K562 (cell line): ENCODE results near the gene KCNJ5. TPM values are rescaled to one million over a fixed set of nuclear protein-coding genes. Genes with fewer than 3 reads are reported as not detected.

Experiments used
- ATAC-seq: fragments of 200-7000 bp; cut with Tn5 transposase; 3 replicates; pipeline ENCODE4 v1.9.1; 2020; ENCODE audit warnings: moderate library complexity
- BruUV-seq: library from RNA; stranded (reverse); fragments of 400-500 nt; replicated peaks from 2 replicates; lab custom pipeline; 2021; lab: Mats Ljungman, UMichigan
- CTCF ChIA-PET: fragments of 300-600 bp; formaldehyde crosslinking; extraction: SDS; loops from one replicate; lab custom pipeline; 2021; ENCODE audit warnings: low intra/inter-chr PET ratio; lab: Yijun Ruan, JAX
- POLR2A ChIA-PET: fragments of 300-600, 350-650 bp; sonication (Branson Sonifier 250); formaldehyde crosslinking; extraction: SDS; loops from one replicate; lab custom pipeline; 2021; ENCODE audit warnings: antibody characterized with exemption, inconsistent platforms; lab: Yijun Ruan, JAX
- DNase-seq, 4 experiments: peaks; one replicate each; pipeline versions ENCODE4 v3.0.0 to v3.0.0-alpha.2; 2011 to 2018; ENCODE audit warnings: low spot score in 3 of 4, mixed read lengths in 3 of 4; ENCODE audit errors: extremely low read depth in 1 of 4
- FAIRE-seq: peaks from 2 replicates; lab custom pipeline; 2011; peaks lifted over from hg19 to GRCh38; lab: Jason Lieb, UNC
- H2AFZ ChIP-seq: 2 replicates; pipeline ENCODE4 v1.6.0; 2011; ENCODE audit warnings: low read depth, low read length, control low read depth, inconsistent platforms
- H3K27ac ChIP-seq: fragments of 200-600 bp; 3 replicates; pipeline ENCODE4 v1.8.0; 2011; ENCODE audit warnings: low read depth, mild to moderate bottlenecking, control low read depth, inconsistent platforms, low read length, moderate library complexity, mixed read lengths; ENCODE audit errors: extremely low read depth
- H3K27me3 ChIP-seq, 2 experiments: fragments of 300-600 bp in 1 of 2; 2 replicates in 1 of 2; 3 replicates in 1 of 2; pipeline versions ENCODE4 v1.6.0 to v1.8.0; 2011; ENCODE audit warnings: inconsistent platforms in 2 of 2, low read length in 2 of 2, mild to moderate bottlenecking in 1 of 2, mixed read lengths in 1 of 2, moderate library complexity in 1 of 2; ENCODE audit not compliant: control insufficient read depth in 2 of 2, insufficient read depth in 2 of 2
- H3K36me3 ChIP-seq: fragments of 300-600 bp; 3 replicates; pipeline ENCODE4 v1.8.0; 2011; ENCODE audit warnings: mild to moderate bottlenecking, low read length, inconsistent platforms; ENCODE audit not compliant: control insufficient read depth, insufficient read depth
- H3K4me1 ChIP-seq, 2 experiments: fragments of 200-600 bp in 1 of 2; replicated peaks in 1 of 2; 2 replicates in 1 of 2; 3 replicates in 1 of 2; pipeline versions ENCODE4 v1.5.1 to v1.8.0; 2011; ENCODE audit warnings: inconsistent platforms in 2 of 2, low read length in 2 of 2, mild to moderate bottlenecking in 1 of 2, mixed read lengths in 1 of 2, moderate library complexity in 1 of 2; ENCODE audit not compliant: control insufficient read depth in 2 of 2, insufficient read depth in 2 of 2
- H3K4me2 ChIP-seq: 2 replicates; pipeline ENCODE4 v1.6.1; 2011; ENCODE audit warnings: low read length, control low read depth, inconsistent platforms, mixed read lengths; ENCODE audit not compliant: insufficient read depth
- H3K4me3 ChIP-seq: fragments of 200-600 bp; sonication (generic), shearing (Covaris generic); 2 replicates; pipeline ENCODE4 v1.5.1; 2016; ENCODE audit warnings: control low read depth, inconsistent platforms
- H3K79me2 ChIP-seq: fragments of 200-600 bp; 3 replicates; pipeline ENCODE4 v1.8.0; 2011; ENCODE audit warnings: low read length, inconsistent platforms; ENCODE audit not compliant: control insufficient read depth, insufficient read depth
- H3K9ac ChIP-seq, 2 experiments: 2 replicates each; pipeline versions ENCODE4 v1.6.0 to v1.6.1; 2011; ENCODE audit warnings: low read depth in 2 of 2, low read length in 2 of 2, control low read depth in 1 of 2, inconsistent platforms in 1 of 2, mild to moderate bottlenecking in 1 of 2, mixed read lengths in 1 of 2; ENCODE audit not compliant: insufficient read depth in 1 of 2
- H3K9me1 ChIP-seq: one replicate; pipeline ENCODE4 v1.6.0; 2011; ENCODE audit warnings: inconsistent platforms, mild to moderate bottlenecking, low read length, moderate library complexity; ENCODE audit not compliant: control insufficient read depth, insufficient read depth
- H3K9me3 ChIP-seq: replicated peaks from 2 replicates; pipeline ENCODE4 v1.5.1; 2011; ENCODE audit warnings: low read depth, low read length, inconsistent platforms; ENCODE audit not compliant: control insufficient read depth, insufficient read depth
- H4K20me1 ChIP-seq: replicated peaks from 2 replicates; pipeline ENCODE4 v1.6.1; 2011; ENCODE audit warnings: low read length, inconsistent platforms, mixed read lengths; ENCODE audit not compliant: control insufficient read depth, insufficient read depth
- DDX20 ChIP-seq: fragments of 450-650 bp; IDR thresholded peaks from 2 replicates; pipeline ENCODE4 v1.6.1; 2016; ENCODE audit warnings: missing genetic modification characterization, low read depth, mild to moderate bottlenecking, missing compliant biosample characterization, moderate library complexity
- DEAF1 ChIP-seq: fragments of 450-650 bp; formaldehyde crosslinking; IDR thresholded peaks from 2 replicates; pipeline ENCODE4 v1.4.0; 2020; ENCODE audit warnings: mild to moderate bottlenecking, moderate library complexity
- FOXA1 ChIP-seq: fragments of 450-650 bp; IDR thresholded peaks from 2 replicates; pipeline ENCODE4 v1.6.1; 2016; ENCODE audit warnings: mild to moderate bottlenecking, borderline replicate concordance
- FOXP4 ChIP-seq: sonication (generic); formaldehyde crosslinking; IDR thresholded peaks from 2 replicates; pipeline ENCODE4 v1.8.0; 2022; ENCODE audit warnings: mild to moderate bottlenecking, missing genetic modification reagents, borderline replicate concordance
- MEF2D ChIP-seq: conservative IDR thresholded peaks from 2 replicates; pipeline ENCODE4 v1.6.1; 2016; ENCODE audit warnings: low read depth, missing genetic modification characterization, missing compliant biosample characterization
- MITF ChIP-seq: IDR thresholded peaks from 2 replicates; pipeline ENCODE4 v1.6.1; 2014; ENCODE audit warnings: antibody characterized with exemption
- SMAD2 ChIP-seq: fragments of 150-350 bp; IDR thresholded peaks from 2 replicates; pipeline ENCODE4 v1.6.1; 2014; ENCODE audit warnings: low read depth, mild to moderate bottlenecking, low read length
- SMARCA4 ChIP-seq: fragments of 450-650 bp; IDR thresholded peaks from 2 replicates; pipeline ENCODE4 v1.6.1; 2016
- ZBTB9 ChIP-seq: fragments of 450-650 bp; formaldehyde crosslinking; IDR thresholded peaks from 2 replicates; pipeline ENCODE4 v1.4.0; 2020; ENCODE audit warnings: mild to moderate bottlenecking, moderate library complexity
- ZFP91 ChIP-seq: sonication (generic); formaldehyde crosslinking; IDR thresholded peaks from 2 replicates; pipeline ENCODE4 v1.8.0; 2022; ENCODE audit warnings: mild to moderate bottlenecking, missing genetic modification reagents
- WGBS: fragments of 100-300 bp; shearing (Covaris generic); methylation state at CpG from one replicate; pipeline ENCODE4 v1.1.6; 2016; ENCODE audit warnings: low coverage, mixed read lengths; ENCODE audit not compliant: insufficient coverage; ENCODE audit errors: missing lambda C conversion rate; 5-methylcytosine and 5-hydroxymethylcytosine counted together
- in situ Hi-C: fragments of 300-500 bp; cut with MboI; formaldehyde crosslinking; loops from 4 replicates; pipeline ENCODE4 v1.15.0; 2018; ENCODE audit warnings: inconsistent platforms, mixed read lengths
- intact Hi-C: fragments of 100-400 bp; cut with micrococcal nuclease; formaldehyde crosslinking; loops from 2 replicates; pipeline ENCODE4 v1.14.2; 2022
- polyA plus RNA-seq, 8 experiments: library from polyadenylated mRNA; depleted of rRNA in 4 of 8; stranded (reverse) in 5 of 8; unstranded in 3 of 8; fragments of >200 nt; fragmentation: Nextera tagmentation in 2 of 8; fragmentation: Illumina TruSeq in 1 of 8; extraction: Ambion mirVana in 2 of 8; extraction: Trizol in 1 of 8; gene quantifications; 2 replicates each; pipeline versions ENCODE4 v1.2.1 to v1.2.3, GENCODE V29; 2011 to 2014; ENCODE audit warnings: inconsistent platforms in 1 of 8, missing spikeins in 1 of 8
- total RNA-seq, 7 experiments: library from RNA; depleted of rRNA in 6 of 7; stranded (reverse); fragments of >200 nt in 6 of 7; fragmentation: Illumina TruSeq in 2 of 7; extraction: Trizol in 2 of 7; gene quantifications; 2 replicates each; pipeline versions ENCODE4 v1.2.1 to v1.2.3, GENCODE V29; 2011 to 2021; ENCODE audit warnings: low replicate concordance in 1 of 7

KCNJ5 gene
- total and polyA plus RNA-seq, 9 of the 15 experiments (the other 6 are each of a cell fraction or from before 2014, with no cell fraction given): 0.04 TPM; not detected in 8

- no peak for TF ChIP-seq MEF2D (tag)
- TF ChIP-seq ZBTB9 (CRISPR knock-in tag): no peak
- TF ChIP-seq MITF: no peak
- no peak for TF ChIP-seq DDX20 (tag)
- no peak for TF ChIP-seq FOXA1
- TF ChIP-seq DEAF1 (CRISPR knock-in tag): no peak
- no peak for TF ChIP-seq ZFP91 (CRISPR knock-in tag)
- no peak for TF ChIP-seq SMARCA4
- no peak for TF ChIP-seq SMAD2
- no peak for TF ChIP-seq FOXP4 (CRISPR knock-in tag)
- no peaks in the 10 kb centered on the region for H3K36me3 ChIP-seq
- H3K4me2 ChIP-seq: no peak overlapping the region
- no peaks in the 10 kb centered on the region for H3K9me3 ChIP-seq
- WGBS: 0% methylated on average over 6 of the region's 6 CpGs
- ATAC-seq (no peak), FAIRE-seq (no peak), DNase-seq (no peak)
- no peak overlapping the region for H3K9ac ChIP-seq
- intact Hi-C loops: no loop called here
- POLR2A ChIA-PET: interaction anchor here (1.0 kb wide), 1 partner anchor 15 kb away, joined by 3 read pairs; no protein-coding TSS in a partner anchor
- CTCF ChIA-PET: no interaction called here
- H4K20me1 ChIP-seq: no peaks in the 10 kb centered on the region
- BruUV-seq: no TSS peak
- no peaks in the 10 kb centered on the region for H3K4me1 ChIP-seq
- no peaks in the 10 kb centered on the region; a peak in 1 of 5 replicates for H3K27me3 ChIP-seq
- in situ Hi-C loops: no loop called here
- H3K9me1 ChIP-seq: no peaks in the 10 kb centered on the region
- H3K4me3 ChIP-seq: no peak overlapping the region
- H2AFZ ChIP-seq: no peak overlapping the region
- no peaks in the 10 kb centered on the region for H3K79me2 ChIP-seq
- no peak overlapping the region for H3K27ac ChIP-seq
Measured at GRCh38 chr11:128872094-128872493, 19.1 kb upstream of the KCNJ5 start.
